T-cell (primary cell): Measurements from ENCODE around the gene SAA4. TPM values are rescaled to one million over a fixed set of nuclear protein-coding genes. Genes with fewer than 3 reads are reported as not detected.
"Not testable (repeated sequence)": the region's sequence is repeated elsewhere in the genome, so short reads cannot be mapped to it uniquely, and the experiment has no call there.

Source experiments
- ATAC-seq, 4 experiments: fragments of 200-7000 bp in 3 of 4; fragments of 150-1000 bp in 1 of 4; cut with Tn5 transposase; replicated peaks in 1 of 4; 1 replicate in 3 of 4; 2 replicates in 1 of 4; pipeline ENCODE4 v1.10.0; 2021; ENCODE audit warnings: moderate library complexity in 3 of 4, mild to moderate bottlenecking in 2 of 4, moderate number of reproducible peaks in 1 of 4
- CTCF ChIA-PET, 2 donors: fragments of 300-600 bp; sonication (Branson Sonifier 250); formaldehyde crosslinking; loops; one replicate each; lab custom pipeline; 2022; ENCODE audit warnings: antibody characterized with exemption in 2 of 2; lab: Charles Lee
- POLR2A ChIA-PET, 2 donors: fragments of 300-600 bp; sonication (Branson Sonifier 250); formaldehyde crosslinking; loops; one replicate each; lab custom pipeline; 2022; ENCODE audit warnings: antibody characterized with exemption in 2 of 2; lab: Charles Lee
- DNase-seq, 35 experiments: peaks; one replicate each; pipeline versions ENCODE4 v3.0.0 to v3.0.0-alpha.2; 2013 to 2023
- H3K27ac ChIP-seq: one replicate; pipeline ENCODE4 v1.5.1; 2013; ENCODE audit warnings: low read length
- H3K27me3 ChIP-seq, 2 experiments: replicated peaks in 1 of 2; 1 replicate in 1 of 2; 2 replicates in 1 of 2; pipeline versions ENCODE4 v1.6.1 to v1.7.0; 2013; ENCODE audit warnings: low read length in 1 of 2, mixed read lengths in 1 of 2; ENCODE audit not compliant: control insufficient read depth in 2 of 2, insufficient read depth in 2 of 2; ENCODE audit errors: extremely low read depth in 1 of 2
- H3K36me3 ChIP-seq, 2 donors: 1 replicate in 1 of 2; 2 replicates in 1 of 2; pipeline versions ENCODE4 v1.6.1 to v1.7.0; 2013; ENCODE audit warnings: low read length in 1 of 2; ENCODE audit not compliant: control insufficient read depth in 2 of 2, insufficient read depth in 1 of 2; ENCODE audit errors: extremely low read depth in 1 of 2
- H3K4me1 ChIP-seq, 2 experiments: 1 replicate in 1 of 2; 2 replicates in 1 of 2; pipeline versions ENCODE4 v1.6.1 to v1.7.0; 2013; ENCODE audit warnings: low read length in 2 of 2, mixed read lengths in 1 of 2; ENCODE audit not compliant: insufficient read depth in 2 of 2, control insufficient read depth in 1 of 2; ENCODE audit errors: extremely low read depth in 1 of 2
- H3K4me3 ChIP-seq, 2 donors: 1 replicate in 1 of 2; 2 replicates in 1 of 2; pipeline versions ENCODE4 v1.5.1 to v1.7.0; 2013; ENCODE audit warnings: mild to moderate bottlenecking in 2 of 2, low read length in 1 of 2, moderate library complexity in 1 of 2; ENCODE audit not compliant: control insufficient read depth in 1 of 2; ENCODE audit errors: extremely low read depth in 1 of 2
- H3K9me3 ChIP-seq: 2 replicates; pipeline ENCODE4 v1.7.0; 2013
- H3K27ac Mint-ChIP-seq, 2 donors: one replicate each; pipeline ENCODE4 v1.8.0; 2020 to 2021; ENCODE audit warnings: mild to moderate bottlenecking in 2 of 2, mixed read lengths in 2 of 2
- H3K27me3 Mint-ChIP-seq, 2 donors: one replicate each; pipeline ENCODE4 v1.8.0; 2021 to 2022; ENCODE audit warnings: mixed read lengths in 2 of 2
- H3K36me3 Mint-ChIP-seq: one replicate; pipeline ENCODE4 v1.8.0; 2021; ENCODE audit warnings: mixed read lengths
- H3K4me1 Mint-ChIP-seq, 3 donors: one replicate each; pipeline ENCODE4 v1.8.0; 2020 to 2022; ENCODE audit warnings: mixed read lengths in 3 of 3, mild to moderate bottlenecking in 1 of 3
- H3K4me3 Mint-ChIP-seq, 3 donors: one replicate each; pipeline ENCODE4 v1.8.0; 2020 to 2022; ENCODE audit warnings: mild to moderate bottlenecking in 3 of 3, mixed read lengths in 3 of 3, moderate library complexity in 3 of 3
- H3K9me3 Mint-ChIP-seq, 3 donors: one replicate each; pipeline ENCODE4 v1.8.0; 2020 to 2022; ENCODE audit warnings: mixed read lengths in 3 of 3
- WGBS: methylation state at CpG from one replicate; pipeline ENCODE4 v1.1.5; 2013; ENCODE audit warnings: missing lambda C conversion rate; ENCODE audit not compliant: insufficient coverage; 5-methylcytosine and 5-hydroxymethylcytosine counted together
- total RNA-seq, 35 experiments: library from RNA in 6 of 35; stranded (reverse) in 6 of 35; fragments of 120-200 nt in 1 of 35; gene quantifications; one replicate each; pipeline versions ENCODE4 v1.2.1 to v1.2.4 and lab custom pipeline; 2013 to 2026

The SAA4 gene
- total RNA-seq, 5 donors from 2014 or later (not counting 1 experiment from before 2014, with no cell fraction given): 0.54 to 0.93 (median 0.63) TPM; not detected in 2

GRCh38 chr11:18197738-18198137 lies 38.9 kb downstream of the SAA4 start:
- DNase-seq, H3K27ac ChIP-seq, H3K4me3 Mint-ChIP-seq, H3K4me1 Mint-ChIP-seq, H3K36me3 Mint-ChIP-seq, H3K27ac Mint-ChIP-seq, CTCF ChIA-PET, POLR2A ChIA-PET, H3K9me3 ChIP-seq, H3K4me1 ChIP-seq, ATAC-seq, H3K36me3 ChIP-seq, H3K4me3 ChIP-seq, H3K9me3 Mint-ChIP-seq: not testable (repeated sequence)
- peaks cover 0 to 10% of the 10 kb centered on the region in 2 experiments for H3K27me3 ChIP-seq
- peaks cover 23 to 29% of the 10 kb centered on the region in 2 donors for H3K27me3 Mint-ChIP-seq
- WGBS: no CpG with 5 or more reads among the region's 3 CpGs

- DNase-seq: no peak
- POLR2A ChIA-PET: no interaction called here
- Histone ChIP-seq H3K27me3 (peaks cover 0 to 10% of the 10 kb centered on the region in 2 experiments), H3K4me3 (no peak overlapping the region), H3K27ac (no peak overlapping the region), H3K36me3 (no peaks in the 10 kb centered on the region), H3K9me3 (no peaks in the 10 kb centered on the region), H3K4me1 (no peaks in the 10 kb centered on the region)
- no peaks in the 10 kb centered on the region for H3K4me1 Mint-ChIP-seq
- H3K9me3 Mint-ChIP-seq: no peaks in the 10 kb centered on the region
- CTCF ChIA-PET: no interaction called here
- H3K36me3 Mint-ChIP-seq: no peaks in the 10 kb centered on the region
- WGBS: 82% methylated on average over 2 of the region's 2 CpGs
- no peak overlapping the region for H3K27ac Mint-ChIP-seq
- peaks cover 18 to 37% of the 10 kb centered on the region in 2 donors for H3K27me3 Mint-ChIP-seq
- ATAC-seq: no peak
- no peak overlapping the region for H3K4me3 Mint-ChIP-seq
Observed at GRCh38 chr11:18196532-18196931, 40.1 kb downstream of the SAA4 start.

GRCh38 chr11:18193010-18193409 lies 43.6 kb downstream of the SAA4 start:
- H3K9me3 Mint-ChIP-seq: no peaks in the 10 kb centered on the region
- ChIA-PET CTCF (no interaction called here), POLR2A (no interaction called here)
- no peaks in the 10 kb centered on the region for H3K36me3 Mint-ChIP-seq
- H3K4me3 Mint-ChIP-seq: no peak overlapping the region
- no peaks in the 10 kb centered on the region for H3K4me1 Mint-ChIP-seq
- peaks cover 0 to 18% of the 10 kb centered on the region in 2 experiments for H3K27me3 ChIP-seq
- H3K4me1 ChIP-seq: no peaks in the 10 kb centered on the region
- no peak overlapping the region for H3K4me3 ChIP-seq
- ATAC-seq: no peak
- peaks cover 9 to 22% of the 10 kb centered on the region in 2 donors for H3K27me3 Mint-ChIP-seq
- no peaks in the 10 kb centered on the region for H3K36me3 ChIP-seq
- H3K27ac ChIP-seq: no peak overlapping the region
- no CpG with 5 or more reads among the region's 4 CpGs for WGBS
- no peaks in the 10 kb centered on the region for H3K9me3 ChIP-seq
- no peak overlapping the region for H3K27ac Mint-ChIP-seq
- DNase-seq: no peak

GRCh38 chr11:18191376-18191775 lies 45.2 kb downstream of the SAA4 start:
- no peak overlapping the region for H3K27ac Mint-ChIP-seq
- H3K4me1 ChIP-seq: no peaks in the 10 kb centered on the region
- H3K27me3 ChIP-seq: peaks cover 0 to 17% of the 10 kb centered on the region in 2 experiments
- ATAC-seq (no peak), DNase-seq (no peak)
- no peak overlapping the region for H3K4me3 Mint-ChIP-seq
- no peaks in the 10 kb centered on the region for H3K4me1 Mint-ChIP-seq
- H3K36me3 ChIP-seq: no peaks in the 10 kb centered on the region
- H3K27ac ChIP-seq: no peak overlapping the region
- H3K4me3 ChIP-seq: no peak overlapping the region
- 80% methylated on average over 1 of the region's 3 CpGs for WGBS
- POLR2A ChIA-PET: no interaction called here
- H3K27me3 Mint-ChIP-seq: peaks cover 15 to 29% of the 10 kb centered on the region in 2 donors
- no peaks in the 10 kb centered on the region for H3K9me3 Mint-ChIP-seq
- CTCF ChIA-PET: no interaction called here
- no peaks in the 10 kb centered on the region for H3K9me3 ChIP-seq
- no peaks in the 10 kb centered on the region for H3K36me3 Mint-ChIP-seq

GRCh38 chr11:18189476-18190245 lies 46.9 kb downstream of the SAA4 start:
- H3K4me1 Mint-ChIP-seq, H3K9me3 Mint-ChIP-seq, H3K4me1 ChIP-seq, H3K9me3 ChIP-seq, H3K4me3 Mint-ChIP-seq, H3K27ac ChIP-seq, H3K4me3 ChIP-seq, ATAC-seq, H3K36me3 ChIP-seq, DNase-seq, H3K27ac Mint-ChIP-seq, CTCF ChIA-PET, POLR2A ChIA-PET, H3K36me3 Mint-ChIP-seq: not testable (repeated sequence)
- peaks cover 24 to 35% of the 10 kb centered on the region in 2 donors for H3K27me3 Mint-ChIP-seq
- WGBS: 89% methylated on average over 13 of the region's 34 CpGs
- peaks cover 0 to 19% of the 10 kb centered on the region in 2 experiments for H3K27me3 ChIP-seq

- DNase-seq: no peak
- H3K4me1 ChIP-seq: no peaks in the 10 kb centered on the region
- WGBS: 95% methylated on average over 17 of the region's 24 CpGs
- H3K36me3 ChIP-seq: no peaks in the 10 kb centered on the region
- H3K4me3 ChIP-seq: no peak overlapping the region
- H3K9me3 ChIP-seq: no peaks in the 10 kb centered on the region
- no peaks in the 10 kb centered on the region for H3K36me3 Mint-ChIP-seq
- peaks cover 0 to 21% of the 10 kb centered on the region in 2 experiments for H3K27me3 ChIP-seq
- ChIA-PET CTCF (interaction anchor here in 1 of 2 donors (0.6 kb wide), 1 partner anchor 74 kb away, joined by 3 read pairs; no protein-coding TSS in a partner anchor), POLR2A (no interaction called here)
- H3K27ac Mint-ChIP-seq: no peak overlapping the region
- H3K9me3 Mint-ChIP-seq: no peaks in the 10 kb centered on the region
- H3K27me3 Mint-ChIP-seq: peaks cover 26 to 35% of the 10 kb centered on the region in 2 donors
- no peak overlapping the region for H3K4me3 Mint-ChIP-seq
- ATAC-seq: no peak
- no peak overlapping the region for H3K27ac ChIP-seq
- no peaks in the 10 kb centered on the region for H3K4me1 Mint-ChIP-seq
Observed at GRCh38 chr11:18188796-18189195, 47.8 kb downstream of the SAA4 start.
